Endothelial cell of hepatic sinusoid (primary cell): ENCODE results near the gene ZNF70.

Experiments
- in situ Hi-C: cut with HindIII; loops from 2 replicates; pipeline ENCODE4 v1.10.0; 2017; ENCODE audit warnings: low sequenced_read_pairs

The ZNF70 gene

DNA sequence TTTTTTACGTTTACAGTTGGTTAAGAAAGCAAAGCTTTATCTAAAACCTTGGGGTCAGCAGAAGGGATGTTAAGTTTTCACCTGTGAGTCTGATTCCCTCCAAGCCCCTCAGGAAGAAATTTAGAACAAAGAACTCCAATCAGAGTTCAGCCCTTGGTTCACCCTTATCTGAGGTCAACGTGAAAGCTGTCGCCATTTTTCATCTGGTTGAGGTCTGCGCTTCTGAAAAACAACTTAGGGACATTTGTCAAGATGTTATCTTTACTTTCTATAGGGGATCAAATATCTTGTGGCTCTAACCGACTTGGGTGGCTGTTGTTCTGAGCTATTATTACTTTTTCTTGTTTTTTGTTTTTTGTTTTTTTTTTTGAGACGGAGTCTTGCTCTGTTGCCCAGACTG lies 30.1 kb downstream of the ZNF70 start:
- in situ Hi-C loops = no loop called here

DNA sequence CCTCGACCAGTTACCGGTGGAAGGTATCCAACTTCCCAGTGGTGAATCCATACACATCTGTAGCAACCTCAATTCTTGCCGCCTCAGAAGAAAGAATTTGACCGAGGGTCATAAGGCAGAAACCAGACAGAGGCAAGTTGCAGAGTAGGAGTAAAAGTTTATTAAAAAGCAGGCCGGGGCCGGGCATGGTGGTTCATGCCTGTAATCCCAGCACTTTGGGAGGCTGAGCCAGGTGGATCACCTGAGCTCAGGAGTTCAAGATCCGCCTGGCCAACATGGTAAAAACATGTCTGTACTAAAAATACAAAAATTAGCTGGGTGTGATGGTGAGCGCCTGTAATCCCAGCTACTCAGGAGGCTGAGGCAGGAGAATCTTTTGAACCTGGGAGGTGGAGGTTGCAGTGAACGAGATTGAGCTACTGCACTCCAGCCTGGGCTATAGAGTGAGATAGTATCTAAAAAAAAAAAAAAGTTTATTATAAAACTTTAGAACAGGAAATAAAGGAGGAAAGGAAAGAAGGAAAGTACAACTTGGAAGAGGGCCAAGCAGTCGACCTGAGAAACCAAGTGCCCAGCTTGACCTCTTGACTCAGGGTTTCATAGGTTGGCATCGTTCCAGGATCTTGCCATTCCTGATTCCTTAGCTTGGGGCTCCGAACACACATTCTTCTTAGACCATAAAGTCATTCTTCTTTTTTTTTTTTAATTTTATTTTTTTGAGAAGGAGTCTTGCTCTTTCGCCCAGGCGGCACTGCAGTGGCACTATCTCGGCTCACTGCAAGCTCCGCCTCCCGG lies 32.3 kb downstream of the ZNF70 start:
- in situ Hi-C loops = no loop called here

DNA sequence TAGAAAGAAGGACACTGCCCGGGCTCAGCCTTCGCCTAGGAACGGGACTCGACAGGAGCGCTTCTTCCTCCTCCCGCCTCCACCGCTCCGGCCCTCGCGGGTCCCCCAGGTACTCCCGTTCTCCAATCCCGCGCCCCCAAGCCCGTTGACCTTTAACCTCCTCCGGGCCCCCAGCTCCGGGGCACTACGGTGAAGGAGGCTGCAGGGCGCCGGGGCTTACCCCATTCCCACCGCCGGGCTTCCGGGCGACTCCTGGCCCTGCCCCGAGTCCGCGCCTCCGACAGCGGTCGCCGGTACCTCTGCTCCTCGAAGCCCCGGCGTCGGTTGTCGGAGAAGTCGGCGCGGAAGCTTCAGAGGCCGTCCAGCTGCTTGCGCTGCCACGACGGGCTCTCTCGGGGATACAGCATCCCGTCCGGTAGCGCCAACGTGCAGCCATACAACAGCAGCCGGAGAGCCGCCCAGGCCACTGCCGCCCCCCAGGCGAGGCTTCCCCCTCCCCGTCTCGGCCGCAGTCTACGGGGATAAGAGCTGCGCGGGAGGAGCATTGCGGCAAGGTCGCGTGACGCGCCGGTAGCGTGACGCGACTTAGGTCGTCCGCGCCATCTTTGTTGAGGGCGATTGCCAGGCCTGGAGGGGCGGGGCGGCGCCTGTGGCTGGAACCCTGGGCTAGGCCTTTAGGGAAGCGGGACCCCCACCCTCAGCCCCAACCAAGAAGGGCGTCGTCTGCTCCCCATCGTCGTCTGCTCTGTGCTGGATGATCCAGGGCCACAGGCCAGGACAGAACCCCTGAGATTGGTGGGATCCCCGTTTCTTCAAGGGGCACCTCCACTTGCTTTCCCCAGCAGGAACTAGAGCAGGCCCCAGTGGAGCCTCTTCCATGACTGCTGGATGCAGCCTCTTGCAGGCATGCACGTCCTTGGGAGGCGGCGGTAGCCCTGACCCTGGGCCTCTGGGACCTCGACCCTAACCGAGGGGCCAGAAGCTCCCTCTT lies 33.8 kb downstream of the ZNF70 start:
- in situ Hi-C loops = no loop called here

DNA sequence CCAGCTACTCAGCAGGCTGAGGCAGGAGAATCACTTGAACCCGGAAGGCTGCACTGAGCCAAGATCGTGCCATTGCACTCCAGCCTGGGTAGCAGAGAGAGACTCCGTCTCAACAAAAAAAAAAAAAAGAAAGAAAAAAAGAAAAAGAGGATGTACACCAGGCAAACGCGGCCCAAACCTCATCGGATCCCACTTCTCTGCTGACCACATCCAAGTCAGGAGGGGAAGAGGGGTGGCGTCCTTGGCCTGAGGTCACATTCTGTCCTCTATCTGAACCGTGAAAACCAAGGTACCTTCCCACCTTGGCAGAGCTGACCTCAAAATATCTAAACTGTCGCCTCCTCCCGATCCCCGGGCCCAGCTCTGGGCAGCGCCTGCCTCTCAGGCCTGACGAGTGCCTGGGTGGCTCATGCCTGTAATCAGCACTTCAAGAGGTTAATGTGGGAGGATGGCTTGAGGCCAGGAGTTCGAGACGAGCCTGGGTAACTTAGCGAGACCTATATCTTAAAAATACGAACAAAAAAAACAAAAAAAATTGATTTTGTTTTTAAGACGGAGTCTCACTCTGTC lies 35.0 kb downstream of the ZNF70 start:
- in situ Hi-C loops = no loop called here

DNA sequence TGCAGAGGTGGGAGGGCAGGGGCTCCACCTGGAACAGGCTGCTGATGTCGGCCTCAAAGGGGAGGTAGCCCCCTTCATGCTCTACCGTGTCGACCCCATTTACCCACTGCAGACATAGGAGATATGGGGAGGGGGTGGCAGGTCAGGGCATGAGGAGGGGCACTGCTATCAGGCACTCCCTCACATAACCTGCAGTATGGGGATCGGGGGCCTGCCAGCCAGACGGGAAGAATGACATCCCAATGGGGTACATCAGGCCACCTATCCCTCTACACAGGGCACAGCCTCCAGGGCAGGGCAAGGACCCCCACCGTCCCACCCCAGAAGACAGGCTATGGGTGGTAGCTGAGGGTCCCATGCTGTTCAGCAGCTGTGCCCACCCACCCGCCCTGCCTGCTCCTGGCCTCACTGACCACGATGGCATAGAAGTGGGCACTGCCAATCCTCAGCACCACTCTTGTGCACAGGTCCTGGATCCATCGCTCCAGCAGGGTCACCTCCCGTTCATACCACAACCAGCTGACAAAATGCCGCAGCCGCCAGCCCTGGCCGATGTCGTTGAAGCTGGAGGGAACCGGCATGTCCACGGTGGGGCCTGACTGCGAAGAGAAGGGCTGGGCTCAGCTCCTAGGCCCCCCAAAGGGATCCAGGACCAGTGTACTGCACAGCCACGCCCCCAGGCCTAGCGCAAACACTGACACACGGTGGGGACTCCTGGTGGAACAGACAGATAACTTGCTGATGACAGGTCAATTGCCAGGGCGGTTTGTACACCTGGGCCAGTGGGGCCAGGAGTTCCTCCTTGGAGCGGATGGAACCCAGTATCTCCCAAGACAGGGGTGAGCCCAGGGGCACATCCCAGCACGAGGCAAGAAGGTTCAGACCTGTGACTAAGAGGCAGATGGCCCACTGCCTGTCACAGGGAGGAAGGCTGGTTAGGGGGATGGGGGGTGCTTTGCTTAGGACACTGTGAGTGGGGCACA lies 36.0 kb downstream of the ZNF70 start:
- in situ Hi-C loops = no loop called here

DNA sequence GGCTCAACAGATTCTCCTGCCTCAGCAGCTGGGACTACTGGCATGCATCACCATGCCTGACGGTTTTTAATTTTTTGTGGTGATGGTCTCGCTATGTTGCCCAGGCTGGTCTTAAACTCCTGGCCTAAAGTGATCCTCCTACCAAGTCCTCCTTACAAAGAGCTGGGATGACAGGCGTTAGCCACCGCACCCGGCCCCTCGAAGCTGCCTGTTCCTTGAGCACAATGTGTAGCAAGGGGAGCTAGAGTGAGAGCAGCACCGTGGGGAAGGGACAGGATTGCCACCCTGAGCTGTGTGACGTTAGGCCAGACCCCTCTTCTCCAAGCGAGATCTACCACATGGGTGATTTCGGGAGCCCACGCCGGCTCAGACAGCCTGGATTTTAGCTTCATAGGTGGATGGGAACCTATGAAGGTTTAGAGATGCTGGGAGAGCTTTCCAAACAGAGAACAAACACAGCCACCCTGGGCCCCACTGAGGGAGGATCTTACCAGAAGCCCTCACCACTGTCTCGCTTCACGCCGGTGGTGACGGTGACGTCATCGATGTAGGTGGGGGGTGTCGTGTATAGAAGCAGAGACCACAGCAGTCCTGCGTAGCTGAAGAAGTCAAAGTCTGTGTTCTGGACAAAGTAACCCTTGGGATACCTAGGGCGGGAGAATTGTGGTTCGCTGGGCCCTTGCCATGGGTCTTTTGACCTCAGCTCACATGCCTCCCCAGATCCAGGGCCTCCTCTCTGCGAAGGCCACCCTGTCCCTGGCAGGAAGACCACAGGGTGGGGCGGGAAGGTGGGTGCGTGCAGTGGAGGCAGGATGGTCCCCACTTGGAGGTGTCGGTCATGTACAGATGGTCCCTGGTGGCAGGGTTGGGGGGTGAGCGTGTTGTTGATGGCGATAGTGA lies 37.0 kb downstream of the ZNF70 start:
- in situ Hi-C loops = no loop called here

DNA sequence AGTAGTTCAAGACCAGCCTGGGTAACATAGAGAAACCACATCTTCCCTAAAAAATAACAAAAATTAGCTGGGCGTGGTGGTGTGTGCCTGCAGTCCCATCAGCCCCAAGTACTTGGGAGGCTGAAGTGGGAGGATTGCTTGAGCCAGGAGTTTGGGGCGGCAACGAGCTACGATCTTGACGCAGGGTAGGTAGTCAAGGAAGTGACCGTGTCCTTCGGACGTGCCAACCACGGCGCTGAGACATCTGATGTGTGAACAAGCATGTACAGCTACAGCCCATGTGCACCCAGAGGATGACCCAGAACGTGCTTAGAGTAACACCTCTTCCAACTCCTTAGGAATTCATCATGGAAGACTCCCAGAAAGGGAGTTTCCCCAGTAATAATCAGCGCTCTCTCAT lies 38.7 kb downstream of the ZNF70 start:
- in situ Hi-C loops = no loop called here

DNA sequence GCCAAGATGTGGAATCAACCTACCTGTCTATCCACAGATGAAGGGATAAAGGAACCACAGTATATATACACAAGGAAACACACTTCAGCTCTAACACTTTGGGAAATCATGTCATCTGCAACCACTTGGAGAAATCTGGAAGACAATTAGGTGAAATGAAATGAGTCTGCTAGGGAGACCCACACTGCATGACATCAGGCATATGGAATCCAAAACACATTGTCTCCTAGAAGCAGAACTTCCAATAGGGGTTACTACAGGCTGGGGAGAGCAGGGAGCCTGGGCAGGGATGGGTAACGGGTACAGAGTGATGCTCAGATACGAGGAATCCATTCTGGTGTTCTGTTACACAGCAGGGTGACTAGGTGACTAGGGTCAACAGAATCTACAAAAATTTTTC lies 41.8 kb downstream of the ZNF70 start:
- in situ Hi-C loops = no loop called here

DNA sequence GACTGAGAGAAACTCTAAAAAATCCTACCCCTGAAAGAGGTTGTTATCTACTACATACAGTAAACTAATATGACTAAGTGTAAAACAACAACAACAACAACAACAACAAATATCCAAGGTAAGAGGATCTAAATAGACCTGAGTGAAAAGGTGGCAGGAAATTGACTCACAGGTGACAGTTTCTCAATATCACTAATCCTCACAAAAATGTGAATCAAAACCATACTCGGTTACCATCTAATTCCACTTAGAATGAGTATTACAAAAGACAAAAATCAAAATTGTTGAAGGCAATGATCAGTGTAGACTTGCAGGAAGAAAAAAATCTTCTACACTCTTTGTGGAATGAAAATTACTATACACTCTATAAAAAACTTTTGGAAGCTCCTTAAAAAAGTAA lies 42.6 kb downstream of the ZNF70 start:
- in situ Hi-C loops = no loop called here

DNA sequence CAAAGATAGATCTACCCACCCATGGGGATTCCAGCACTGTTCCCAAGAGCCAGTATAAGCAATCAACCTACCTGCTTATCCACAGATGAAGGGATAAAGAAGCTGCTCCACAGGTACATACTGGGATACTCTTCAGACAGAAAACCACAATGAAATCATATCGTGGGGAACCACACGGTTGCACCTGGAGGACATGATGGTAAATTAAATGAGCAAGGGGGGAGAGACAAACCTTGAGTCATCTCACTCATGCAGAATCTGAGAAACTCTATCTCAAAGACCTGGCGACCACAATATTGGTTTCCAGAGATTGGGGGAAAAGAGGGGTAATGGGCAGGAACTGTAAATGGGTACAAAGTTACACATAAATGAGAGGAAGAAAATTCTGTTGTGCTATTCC lies 45.6 kb downstream of the ZNF70 start:
- in situ Hi-C loops = no loop called here

DNA sequence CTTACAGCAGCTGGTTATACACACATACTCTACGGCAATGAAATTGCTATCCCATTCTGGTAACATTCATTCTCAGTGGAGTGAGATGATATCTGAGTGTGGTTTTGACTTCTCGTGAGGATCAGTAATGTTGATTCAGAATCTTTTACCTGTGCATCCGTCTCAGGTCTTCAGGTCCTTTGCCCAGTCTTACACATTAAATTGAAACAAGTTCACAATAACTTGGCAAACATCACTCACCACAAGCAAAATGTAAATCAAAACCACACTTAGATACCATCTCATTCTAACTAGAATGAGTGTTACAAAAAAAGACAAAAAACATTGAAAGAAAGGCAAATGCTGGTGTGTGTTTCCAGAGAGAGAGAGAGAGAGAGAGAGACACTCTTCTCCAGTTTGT lies 46.1 kb downstream of the ZNF70 start:
- in situ Hi-C loops = no loop called here

DNA sequence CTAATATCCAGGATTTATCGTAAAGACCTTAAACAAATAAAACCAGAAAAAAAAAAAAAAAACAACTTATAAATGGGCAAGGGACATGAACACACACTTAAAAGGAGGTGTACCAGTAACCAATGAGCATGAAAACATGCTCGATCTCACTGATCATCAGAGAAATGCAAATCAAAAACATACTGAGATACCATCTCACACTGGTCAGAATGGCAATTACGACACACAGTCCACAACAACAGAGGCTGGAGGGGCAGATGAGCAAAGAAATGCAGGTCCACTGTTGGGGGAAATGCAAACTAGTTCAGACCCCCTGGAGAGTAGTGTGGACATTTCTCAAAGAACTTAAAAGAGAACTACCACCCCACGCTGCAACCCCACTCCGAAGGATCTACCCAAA lies 46.9 kb downstream of the ZNF70 start:
- in situ Hi-C loops = no loop called here

DNA sequence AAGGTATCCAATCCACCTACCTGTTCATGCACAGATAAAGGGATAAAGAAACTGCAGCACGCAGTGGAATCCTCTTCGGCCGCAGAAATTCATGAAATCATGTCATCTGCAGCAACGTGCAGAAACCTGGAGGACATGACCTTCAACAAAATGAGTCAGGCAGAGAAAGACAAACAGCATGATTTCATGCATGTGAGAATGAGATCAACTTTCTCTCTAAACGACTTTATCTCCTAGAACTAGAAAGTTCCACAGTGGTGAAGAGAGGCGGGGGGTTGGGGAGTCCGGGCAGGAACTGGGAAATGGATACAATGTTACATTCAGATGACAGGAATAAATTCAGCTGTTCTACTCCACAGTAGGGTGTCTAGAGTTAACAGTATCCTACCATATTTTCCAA lies 50.2 kb downstream of the ZNF70 start:
- in situ Hi-C loops = no loop called here

DNA sequence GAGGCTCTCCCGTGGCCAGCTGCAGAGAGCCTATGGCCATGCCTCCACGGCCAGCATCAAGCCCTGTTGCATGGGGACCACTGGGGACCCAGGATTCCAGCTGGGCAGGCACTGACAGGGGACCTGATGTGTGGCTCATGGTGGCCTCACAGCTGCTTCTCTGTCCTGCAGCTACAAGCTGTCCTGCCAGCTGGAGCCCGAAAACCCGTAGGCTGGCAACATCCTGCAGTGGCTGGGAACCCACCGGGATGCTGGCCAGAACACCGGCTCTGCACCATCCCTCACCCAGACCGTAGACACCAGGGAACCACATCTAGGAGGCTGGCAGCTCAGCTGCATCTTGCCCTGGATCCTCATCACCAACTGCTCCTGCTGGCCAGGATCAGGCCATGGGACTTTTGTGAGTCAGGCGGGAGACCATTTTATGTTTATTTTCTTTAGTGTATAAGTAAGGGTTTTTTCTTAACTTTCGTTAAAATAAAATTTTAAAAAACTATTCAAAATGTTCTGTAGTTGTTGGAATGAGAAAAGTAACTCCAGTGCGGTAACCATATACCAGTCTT lies 52.2 kb downstream of the ZNF70 start:
- in situ Hi-C loops = no loop called here

DNA sequence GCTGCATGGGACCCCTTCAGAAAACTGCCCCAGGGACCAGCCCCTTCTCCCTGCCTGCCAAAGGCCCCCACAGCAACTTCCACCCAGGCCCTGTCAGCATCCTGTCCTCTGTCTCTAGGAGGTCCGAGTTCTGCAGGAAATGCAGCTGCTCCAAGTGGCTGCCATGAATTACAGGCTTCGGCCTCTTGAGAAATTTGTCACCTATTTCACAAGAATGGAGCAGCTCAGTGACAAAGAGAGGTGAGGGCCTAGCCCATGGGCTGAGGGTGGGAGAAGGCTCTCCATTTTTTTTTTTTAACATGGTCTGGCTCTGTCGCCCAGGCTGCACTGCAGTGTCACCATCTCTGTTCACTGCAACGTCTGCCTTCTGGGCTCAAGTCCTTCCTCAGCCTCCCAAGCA lies 52.8 kb downstream of the ZNF70 start:
- in situ Hi-C loops = no loop called here

DNA sequence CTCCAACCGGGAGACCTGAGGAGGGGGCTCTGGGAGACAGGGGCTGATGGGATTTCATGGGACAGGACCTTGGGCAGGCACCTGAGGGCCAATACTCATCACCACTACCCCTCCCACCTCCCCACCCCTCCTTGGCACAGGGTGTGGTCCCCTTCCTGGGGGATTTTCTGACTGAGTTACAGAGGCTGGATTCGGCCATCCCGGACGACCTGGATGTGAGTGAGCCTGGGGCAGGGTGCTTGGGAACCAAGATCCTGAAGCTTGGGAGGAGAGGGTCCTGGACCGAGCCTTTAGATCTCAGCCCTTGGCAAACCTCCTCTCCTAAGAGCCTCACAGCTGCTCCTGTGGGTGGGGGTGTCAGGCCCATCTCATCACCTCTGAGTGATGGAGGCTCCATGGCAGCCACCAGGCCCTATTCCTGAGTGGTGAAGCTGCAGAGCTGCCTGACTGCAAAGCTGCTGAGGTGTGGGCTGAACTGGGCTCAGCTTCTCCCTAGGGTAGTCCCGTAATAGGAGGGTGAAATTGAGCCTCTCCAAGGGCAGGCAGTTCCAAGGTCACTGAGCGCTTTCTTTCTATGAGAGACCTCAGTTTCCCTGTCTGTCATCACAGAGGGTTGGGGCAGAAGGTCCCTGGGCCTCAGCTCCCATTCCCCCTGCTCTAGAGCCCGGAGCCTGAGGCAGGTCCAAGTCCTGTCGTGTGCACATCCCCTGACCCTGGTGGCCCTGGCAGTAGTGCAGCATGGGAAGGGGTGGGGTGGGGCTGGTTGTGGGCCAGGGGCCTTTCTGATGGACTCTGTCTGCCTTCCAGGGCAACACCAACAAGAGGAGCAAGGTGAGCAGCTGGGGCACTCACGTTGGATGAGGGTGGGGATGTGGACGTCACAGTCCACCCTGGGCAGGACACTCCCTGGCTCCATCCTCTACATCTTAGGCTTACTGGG lies 53.6 kb downstream of the ZNF70 start:
- in situ Hi-C loops = no loop called here

DNA sequence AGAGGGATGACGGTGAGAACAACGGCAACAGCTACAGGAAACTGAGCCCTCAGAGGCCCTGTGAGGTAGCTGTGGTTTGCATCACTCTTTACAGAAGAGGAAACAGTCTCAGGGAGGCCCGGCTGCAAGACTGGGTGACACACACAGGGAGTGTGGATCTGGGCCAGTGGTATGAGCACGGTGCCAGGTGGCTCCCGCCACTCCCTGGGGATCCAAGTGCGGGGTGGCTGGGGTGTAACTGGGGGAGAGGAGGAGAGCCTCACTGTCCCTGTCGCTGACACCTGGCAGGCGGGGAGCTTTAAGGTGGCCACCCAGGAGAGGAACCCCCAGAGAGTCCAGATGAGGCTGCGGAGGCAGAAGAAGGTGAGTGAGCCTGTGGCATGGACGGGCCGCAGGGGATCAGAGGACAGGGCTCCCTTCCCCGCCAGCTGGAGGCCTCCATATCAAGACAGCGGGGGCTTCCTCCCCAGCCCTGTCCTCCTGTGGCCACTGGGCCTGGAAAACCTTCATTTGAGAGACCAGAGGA lies 54.5 kb downstream of the ZNF70 start:
- in situ Hi-C loops = no loop called here
